ENCODE data around the gene CEP55.

- TF ChIP-seq POLR2A (IDR thresholded peaks at IDR 0.05; ENCODE audit: low read length) (no peak), GATA1 (IDR thresholded peaks at IDR 0.05; ENCODE audit: low read depth, low read length) (no peak)
These were observed 42.3 kb upstream of the CEP55 start for GRCh38 chr10:93454146-93454545.

All from erythroblast (primary cell).